Iris pigment epithelial cell (primary cell): Measurements from ENCODE around the gene GNA12.
A peak's percentile ranks its signal among the peaks of the same experiment; 100 is the strongest.
"Not testable (repeated sequence)": the region's sequence is repeated elsewhere in the genome, so short reads cannot be mapped to it uniquely, and the experiment has no call there.

Source experiments
- DNase-seq: peaks from one replicate; pipeline ENCODE4 v3.0.0-alpha.2; 2011; ENCODE audit warnings: low read depth

Gene GNA12

DNA sequence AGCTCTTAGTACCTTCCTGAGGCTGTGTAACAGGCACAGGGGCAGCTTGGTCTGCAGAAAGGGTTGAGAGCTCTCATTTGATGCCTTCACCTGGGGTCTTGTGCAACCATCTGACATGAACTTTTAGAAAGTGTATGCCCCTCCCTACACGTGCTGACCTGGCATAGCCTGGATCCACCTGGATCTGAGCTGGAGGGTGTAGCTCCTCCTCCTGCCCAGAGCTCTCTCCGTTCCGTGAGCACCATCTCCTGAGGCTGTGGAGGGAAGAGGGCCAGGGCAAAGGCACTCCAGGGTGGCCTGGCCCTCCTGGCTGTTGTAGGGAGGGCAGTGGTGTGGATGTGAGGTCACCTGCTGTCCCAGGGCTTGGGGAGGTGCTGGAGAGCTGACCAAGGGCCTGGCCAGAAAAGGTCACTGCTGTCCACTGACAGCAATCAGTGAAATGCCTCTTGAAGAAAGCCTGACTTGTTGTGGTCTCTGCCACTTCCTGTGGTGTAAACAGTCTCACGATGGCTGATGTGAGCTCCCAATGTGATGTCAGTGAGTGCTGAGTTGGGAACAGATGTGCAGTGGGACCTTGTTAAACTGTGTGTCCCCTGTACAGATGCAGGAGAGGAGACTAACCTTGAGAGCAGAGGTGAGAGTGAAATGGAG lies 133.1 kb downstream of the GNA12 start:
- DNase-seq: peak; percentile 34

- no peak for DNase-seq
Observed at GRCh38 chr7:2710286-2710655, 133.8 kb downstream of the GNA12 start.

DNA sequence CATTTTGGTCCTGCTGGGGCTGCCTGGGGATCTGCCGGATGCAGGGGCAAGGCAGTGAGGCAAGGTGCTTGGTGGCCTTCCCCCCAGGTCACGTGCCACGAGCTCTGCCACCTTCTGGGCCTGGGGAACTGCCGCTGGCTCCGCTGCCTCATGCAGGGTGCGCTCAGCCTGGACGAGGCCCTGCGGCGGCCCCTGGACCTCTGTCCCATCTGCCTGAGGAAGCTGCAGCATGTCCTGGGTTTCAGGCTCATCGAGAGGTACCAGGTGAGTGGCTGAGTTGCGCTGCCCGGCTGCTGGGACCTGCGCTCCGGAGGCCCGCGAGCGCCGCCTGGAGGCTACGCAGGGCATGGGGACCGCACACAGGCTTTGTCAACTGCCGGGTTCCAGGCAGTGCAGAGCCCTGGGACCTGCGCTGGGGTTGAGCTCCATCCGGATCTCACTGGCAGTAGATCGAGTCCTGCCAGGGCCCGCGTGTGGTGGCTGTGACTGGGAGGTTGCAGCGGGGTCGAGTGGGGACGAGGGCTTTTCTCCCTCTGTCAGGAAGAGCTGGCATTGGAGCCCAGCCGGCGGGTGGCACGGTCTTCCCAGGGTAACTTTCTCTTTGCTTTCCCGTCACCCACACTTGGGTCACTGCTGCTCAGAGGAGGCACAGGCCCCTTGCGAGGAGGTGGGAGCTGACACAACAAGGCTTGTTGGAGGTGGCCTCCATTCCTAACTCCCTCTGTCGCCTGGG lies 134.4 kb downstream of the GNA12 start:
- DNase-seq: no peak

- no peak for DNase-seq
Observed at GRCh38 chr7:2708547-2709310, 135.4 kb downstream of the GNA12 start.

DNA sequence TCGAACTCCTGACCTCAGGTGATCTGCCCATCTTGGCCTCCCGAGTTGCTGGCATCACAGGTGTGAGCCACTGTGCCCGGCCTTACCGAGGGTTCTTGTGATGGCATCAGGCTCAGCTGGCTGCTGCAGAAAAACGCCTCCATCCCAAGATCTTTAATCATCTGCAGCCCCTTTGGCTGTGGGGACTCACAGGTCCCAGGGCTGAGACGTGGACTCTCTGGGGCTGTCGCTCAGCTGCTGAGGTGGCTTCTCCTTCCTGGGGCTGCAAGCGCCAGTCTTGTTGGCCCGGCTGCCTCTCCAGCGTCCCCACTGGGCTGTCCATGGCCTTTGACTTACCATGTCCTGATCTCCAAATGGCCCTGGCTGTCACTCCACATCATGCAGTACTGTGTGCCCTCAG lies 136.1 kb downstream of the GNA12 start:
- no peak for DNase-seq

DNA sequence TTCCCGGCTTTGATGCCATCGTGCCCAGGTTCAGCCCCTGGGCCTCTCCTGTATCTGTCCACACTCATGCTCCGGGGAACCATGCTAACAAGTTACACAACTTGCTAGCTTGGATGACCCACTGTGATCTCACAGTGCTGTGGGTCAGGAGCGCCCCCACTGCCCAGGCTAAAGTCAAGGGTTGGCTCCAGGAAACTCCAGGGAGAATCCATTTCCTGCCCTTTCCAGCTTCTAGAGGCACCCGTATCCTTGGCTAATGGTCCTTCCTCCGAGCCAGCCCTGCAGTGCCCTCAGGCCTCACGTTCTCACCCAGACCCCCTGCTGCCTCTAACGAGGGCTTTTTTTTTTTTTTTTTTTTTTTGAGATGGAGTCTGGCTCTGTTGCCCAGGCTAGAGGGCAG lies 136.6 kb downstream of the GNA12 start:
- DNase-seq: no peak

DNA sequence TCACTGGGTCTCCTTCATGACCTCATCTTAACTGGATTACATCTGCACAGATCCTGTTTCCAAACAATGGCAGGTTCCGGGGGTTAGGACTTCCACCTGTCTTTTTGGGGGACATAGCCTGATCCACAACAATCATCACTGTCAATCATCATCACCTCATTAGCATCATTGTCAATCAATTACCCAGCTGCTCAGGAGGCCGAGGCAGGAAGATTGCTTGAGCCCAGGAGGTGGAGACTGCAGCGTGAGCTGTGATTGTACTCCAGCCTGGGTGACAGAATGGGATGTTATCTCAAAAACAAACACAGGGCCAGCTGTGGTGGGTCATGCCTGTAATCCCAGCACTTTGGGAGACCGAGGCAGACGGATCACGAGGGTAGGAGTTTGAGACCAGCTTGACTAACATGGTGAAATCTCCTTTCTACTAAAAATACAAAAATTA lies 137.4 kb downstream of the GNA12 start:
- no peak for DNase-seq

DNA sequence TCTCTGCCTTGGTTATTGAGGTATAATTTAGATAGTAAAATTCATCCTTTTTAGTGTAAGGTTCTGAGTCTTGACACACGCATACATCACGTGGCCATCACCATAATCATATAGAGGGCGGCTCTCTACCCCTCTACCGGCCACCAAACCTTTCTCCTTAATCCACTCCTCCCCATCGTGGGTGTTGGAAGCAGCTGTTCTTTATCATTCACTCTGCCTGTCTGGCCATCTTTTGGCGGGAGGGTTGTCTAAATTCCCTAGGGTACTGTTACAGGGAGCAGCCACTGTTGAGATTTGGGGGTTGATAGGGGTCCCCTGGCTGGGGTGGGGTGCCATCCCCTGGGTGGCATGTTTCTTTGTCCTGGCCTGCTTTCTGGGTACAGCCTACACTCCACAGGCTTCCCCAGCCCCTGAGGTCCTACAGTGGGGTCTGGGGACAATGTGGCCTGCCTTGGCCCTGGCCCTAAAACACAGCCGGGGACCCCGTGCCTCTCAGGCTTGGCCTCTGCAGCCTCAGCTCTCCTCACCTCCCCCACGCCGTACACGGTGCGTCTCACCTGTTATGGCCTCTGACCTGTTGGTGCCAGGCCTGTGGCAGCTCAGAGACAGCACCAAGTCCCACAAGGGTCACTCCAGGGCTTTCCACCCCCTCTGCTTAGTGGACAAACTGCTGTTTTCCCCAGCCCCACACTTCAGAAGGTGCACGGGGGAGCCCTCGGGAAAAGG lies 138.6 kb downstream of the GNA12 start:
- DNase-seq: no peak

DNA sequence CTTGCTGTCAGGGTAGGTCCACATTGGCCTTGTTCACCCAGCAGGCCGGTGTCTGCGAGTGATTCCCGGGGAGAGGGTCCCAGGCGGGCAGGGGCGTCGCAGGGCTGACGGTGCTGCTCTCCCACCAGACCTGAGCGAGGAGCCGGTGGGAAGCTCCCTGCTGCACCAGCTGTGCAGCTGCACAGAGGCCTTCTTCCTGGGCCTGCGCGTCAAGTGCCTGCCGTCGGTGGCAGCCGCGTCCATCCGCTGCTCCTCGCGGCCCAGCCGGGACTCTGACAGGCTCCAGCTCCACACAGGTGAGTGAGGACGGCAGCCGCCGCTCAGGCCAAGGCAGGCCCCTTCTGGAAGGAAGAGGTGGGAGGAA lies 141.5 kb downstream of the GNA12 start:
- no peak for DNase-seq

GRCh38 chr7:2701832-2702593 lies 142.1 kb downstream of the GNA12 start:
- DNase-seq: no peak

GRCh38 chr7:2701424-2701823 lies 142.7 kb downstream of the GNA12 start:
- DNase-seq: no peak

GRCh38 chr7:2700141-2700850 lies 143.8 kb downstream of the GNA12 start:
- DNase-seq: no peak

DNA sequence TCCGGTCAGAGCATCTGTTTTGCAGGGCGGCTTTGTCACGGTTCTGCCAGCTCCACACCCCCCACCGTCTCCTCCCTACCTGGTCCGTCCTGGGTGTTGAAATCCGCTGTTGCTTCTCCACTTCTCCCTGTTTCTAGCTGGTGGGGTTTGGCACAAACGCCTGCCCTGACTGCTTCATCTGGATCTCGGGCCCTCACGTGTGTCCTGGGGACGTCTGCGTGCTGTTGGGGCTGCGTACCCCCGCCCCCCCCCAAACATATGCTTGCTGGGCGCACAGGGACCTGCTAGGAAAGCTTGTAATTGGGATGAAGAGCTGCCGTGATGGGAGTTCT lies 144.9 kb downstream of the GNA12 start:
- DNase-seq: no peak

DNA sequence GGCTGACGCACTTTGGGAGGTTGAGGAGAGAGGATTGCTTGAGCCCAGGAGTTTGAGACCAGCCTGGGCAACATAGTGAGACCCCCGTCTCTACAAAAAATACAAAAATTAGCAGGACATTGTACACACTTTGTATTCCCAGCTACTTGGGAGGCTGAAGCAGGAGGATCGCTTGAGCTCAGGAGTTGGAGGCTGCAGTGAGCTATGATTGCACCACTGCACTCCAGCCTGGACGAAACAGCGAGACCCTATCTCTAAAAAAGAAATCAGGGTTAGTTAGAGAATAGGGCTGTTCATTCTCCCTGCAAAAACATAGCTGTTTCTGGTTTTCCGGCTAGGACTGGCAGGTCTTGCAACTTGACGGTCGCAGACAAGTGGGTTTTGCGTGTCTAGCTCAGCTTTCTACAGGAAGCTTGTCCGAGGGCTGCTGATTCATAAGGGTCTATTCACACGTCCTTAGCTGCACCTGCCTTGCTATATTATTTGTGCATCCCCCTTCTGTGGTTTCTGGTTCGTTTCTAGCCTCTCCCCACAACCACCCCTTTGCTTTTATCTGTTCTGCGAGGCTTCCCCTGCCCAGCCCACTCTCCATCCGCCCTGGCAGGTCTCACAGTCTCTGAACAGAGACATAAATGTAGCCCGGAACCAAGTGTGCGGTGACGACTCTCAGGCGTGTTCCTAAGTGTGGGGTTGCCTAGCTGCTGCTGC lies 145.4 kb downstream of the GNA12 start:
- no peak for DNase-seq

GRCh38 chr7:2694122-2694436 lies 150.0 kb downstream of the GNA12 start:
- not testable (repeated sequence) for DNase-seq

DNA sequence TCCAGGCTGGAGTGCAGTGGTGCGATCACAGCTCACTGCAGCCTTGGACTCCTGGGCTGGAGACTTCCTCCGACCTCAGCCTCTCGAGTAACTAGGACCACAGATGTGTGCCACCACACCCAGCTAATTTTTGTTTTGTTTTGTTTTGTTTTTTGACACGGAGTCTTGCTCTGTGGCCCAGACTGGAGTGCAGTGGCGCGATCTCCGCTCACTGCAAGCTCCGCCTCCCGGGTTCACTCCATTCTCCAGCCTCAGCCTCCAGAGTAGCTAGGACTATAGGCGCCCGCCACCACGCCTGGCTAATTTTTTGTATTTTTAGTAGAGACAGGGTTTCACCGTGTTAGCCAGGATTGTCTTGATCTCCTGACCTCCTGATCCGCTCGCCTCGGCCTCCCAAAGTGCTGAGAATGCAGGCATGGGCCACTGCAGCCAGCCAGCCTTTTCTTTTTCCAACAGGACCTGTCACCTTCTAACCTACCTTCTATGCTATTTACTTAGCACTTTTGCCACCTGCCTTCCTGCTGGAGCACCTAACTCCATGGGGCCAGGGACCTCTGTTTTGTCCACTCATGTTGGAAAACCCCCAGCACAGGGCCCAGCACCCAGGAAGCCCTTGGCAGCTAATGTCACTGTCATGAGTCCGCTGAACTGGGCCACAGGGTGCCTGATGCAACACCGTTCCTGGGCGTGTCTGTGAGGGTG lies 150.5 kb downstream of the GNA12 start:
- DNase-seq: not testable (repeated sequence)

DNA sequence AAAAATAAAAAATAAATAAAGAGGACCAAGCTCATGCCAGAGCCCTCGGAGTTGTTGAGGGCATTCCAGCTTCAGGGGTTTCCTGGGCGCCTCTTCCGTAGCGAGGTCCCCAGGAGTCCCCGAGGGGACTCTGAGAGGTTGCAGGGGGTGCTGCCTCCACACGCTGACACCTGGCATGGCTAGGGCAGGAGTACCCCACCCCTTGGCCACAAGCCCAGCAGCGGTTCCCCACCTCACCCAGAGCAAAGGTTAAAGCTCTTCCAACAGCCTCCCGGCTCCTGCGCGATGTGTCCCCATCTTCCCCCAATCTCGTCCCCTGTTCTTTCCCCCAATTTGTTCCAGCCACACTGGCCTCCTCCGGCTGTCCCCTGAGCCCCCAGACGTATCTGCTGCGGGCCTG lies 151.6 kb downstream of the GNA12 start:
- DNase-seq: no peak

GRCh38 chr7:2691932-2692439 lies 152.1 kb downstream of the GNA12 start:
- DNase-seq: not testable (repeated sequence)

GRCh38 chr7:2691011-2691707 lies 152.9 kb downstream of the GNA12 start:
- no peak for DNase-seq
